ENCODE measurements around the gene SPRYD3.
"Not testable (repeated sequence)": the region's sequence is repeated elsewhere in the genome, so short reads cannot be mapped to it uniquely, and the experiment has no call there.

SPRYD3 gene

GRCh38 chr12:53113951-53114350 is 34.8 kb upstream of the SPRYD3 start:
- Histone ChIP-seq H3K4me1 (ENCODE audit: control insufficient read depth, low read length) (no peaks in the 10 kb centered on the region), H3K36me3 (ENCODE audit: control insufficient read depth, low read length) (no peaks in the 10 kb centered on the region), H4K20me1 (ENCODE audit: control insufficient read depth, insufficient read depth, low read depth, low read length) (no peaks in the 10 kb centered on the region), H3K27me3 (ENCODE audit: control insufficient read depth, low read length) (no peaks in the 10 kb centered on the region), H3K27ac (ENCODE audit: low read depth, low read length) (no peak overlapping the region), H3K79me2 (ENCODE audit: control insufficient read depth, low read length) (no peaks in the 10 kb centered on the region), H3F3A (ENCODE audit: control insufficient read depth, insufficient read depth) (no peaks in the 10 kb centered on the region), H3K9me2 (replicated peaks; ENCODE audit: control insufficient read depth, low read length) (no peaks in the 10 kb centered on the region), H3K9me3 (ENCODE audit: control insufficient read depth, insufficient read depth, low read length) (no peaks in the 10 kb centered on the region), H3K4me3 (ENCODE audit: low read length) (no peak overlapping the region), H3K4me2 (ENCODE audit: low read length) (no peak overlapping the region)
- no peak for TF ChIP-seq CTCF (IDR thresholded peaks at IDR 0.05; ENCODE audit: low read depth, low read length, poor library complexity, severe bottlenecking)
- TF ChIP-seq EZH2phosphoT487 (IDR thresholded peaks at IDR 0.05; ENCODE audit: borderline replicate concordance, low read length): no peak

- Histone ChIP-seq H4K20me1 (ENCODE audit: control insufficient read depth, insufficient read depth, low read depth, low read length) (no peaks in the 10 kb centered on the region), H3K4me3 (ENCODE audit: low read length) (no peak overlapping the region), H3K27ac (ENCODE audit: low read depth, low read length) (no peak overlapping the region), H3K36me3 (ENCODE audit: control insufficient read depth, low read length) (no peaks in the 10 kb centered on the region), H3F3A (ENCODE audit: control insufficient read depth, insufficient read depth) (no peaks in the 10 kb centered on the region), H3K9me3 (ENCODE audit: control insufficient read depth, insufficient read depth, low read length) (no peaks in the 10 kb centered on the region), H3K4me2 (ENCODE audit: low read length) (no peak overlapping the region), H3K4me1 (ENCODE audit: control insufficient read depth, low read length) (no peaks in the 10 kb centered on the region), H3K79me2 (ENCODE audit: control insufficient read depth, low read length) (no peaks in the 10 kb centered on the region), H3K9me2 (replicated peaks; ENCODE audit: control insufficient read depth, low read length) (no peaks in the 10 kb centered on the region), H3K27me3 (ENCODE audit: control insufficient read depth, low read length) (no peaks in the 10 kb centered on the region)
- TF ChIP-seq CTCF (IDR thresholded peaks at IDR 0.05; ENCODE audit: low read depth, low read length, poor library complexity, severe bottlenecking): no peak
- TF ChIP-seq EZH2phosphoT487 (IDR thresholded peaks at IDR 0.05; ENCODE audit: borderline replicate concordance, low read length): no peak
These were observed 34.0 kb upstream of the SPRYD3 start for GRCh38 chr12:53113136-53113705.

GRCh38 chr12:53112431-53112830 is 33.2 kb upstream of the SPRYD3 start:
- H3K4me2 ChIP-seq (ENCODE audit: low read length); H3K27ac ChIP-seq (ENCODE audit: low read depth, low read length); H3K9me3 ChIP-seq (ENCODE audit: control insufficient read depth, insufficient read depth, low read length); H3K4me3 ChIP-seq (ENCODE audit: low read length); H3K4me1 ChIP-seq (ENCODE audit: control insufficient read depth, low read length); H3K9me2 ChIP-seq (replicated peaks; ENCODE audit: control insufficient read depth, low read length); H3K79me2 ChIP-seq (ENCODE audit: control insufficient read depth, low read length); H3K27me3 ChIP-seq (ENCODE audit: control insufficient read depth, low read length); H3K36me3 ChIP-seq (ENCODE audit: control insufficient read depth, low read length); H4K20me1 ChIP-seq (ENCODE audit: control insufficient read depth, insufficient read depth, low read depth, low read length); H3F3A ChIP-seq (ENCODE audit: control insufficient read depth, insufficient read depth): not testable (repeated sequence)

- no peak for TF ChIP-seq EZH2phosphoT487 (IDR thresholded peaks at IDR 0.05; ENCODE audit: borderline replicate concordance, low read length)
- no peak for TF ChIP-seq CTCF (IDR thresholded peaks at IDR 0.05; ENCODE audit: low read depth, low read length, poor library complexity, severe bottlenecking)
- no peak overlapping the region for H3K4me2 ChIP-seq (ENCODE audit: low read length)
These were observed 27.9 kb upstream of the SPRYD3 start for GRCh38 chr12:53107122-53107521.

More at GRCh38 chr12:53107122-53107521, 27.9 kb upstream of the SPRYD3 start:
- no peaks in the 10 kb centered on the region for H3K9me3 ChIP-seq (ENCODE audit: control insufficient read depth, insufficient read depth, low read length)
- peaks cover 21% of the 10 kb centered on the region for H3K4me1 ChIP-seq (ENCODE audit: control insufficient read depth, low read length)
- no peaks in the 10 kb centered on the region for H3K27me3 ChIP-seq (ENCODE audit: control insufficient read depth, low read length)
- no peak overlapping the region for H3K27ac ChIP-seq (ENCODE audit: low read depth, low read length)
- no peak overlapping the region for H3K4me3 ChIP-seq (ENCODE audit: low read length)
- no peaks in the 10 kb centered on the region for H3F3A ChIP-seq (ENCODE audit: control insufficient read depth, insufficient read depth)
- H4K20me1 ChIP-seq (ENCODE audit: control insufficient read depth, insufficient read depth, low read depth, low read length): no peaks in the 10 kb centered on the region
- no peaks in the 10 kb centered on the region for H3K9me2 ChIP-seq (replicated peaks; ENCODE audit: control insufficient read depth, low read length)
- no peaks in the 10 kb centered on the region for H3K79me2 ChIP-seq (ENCODE audit: control insufficient read depth, low read length)
- H3K36me3 ChIP-seq (ENCODE audit: control insufficient read depth, low read length): no peaks in the 10 kb centered on the region
